HG02938 (cell line): ENCODE measurements around the gene KLHL29.

Source experiments
- ATAC-seq: cut with Tn5 transposase; IDR thresholded peaks from one replicate; pipeline ENCODE4 v1.9.1; 2021; ENCODE audit warnings: mild to moderate bottlenecking, moderate library complexity; ENCODE audit not compliant: unreplicated experiment

The KLHL29 gene

DNA sequence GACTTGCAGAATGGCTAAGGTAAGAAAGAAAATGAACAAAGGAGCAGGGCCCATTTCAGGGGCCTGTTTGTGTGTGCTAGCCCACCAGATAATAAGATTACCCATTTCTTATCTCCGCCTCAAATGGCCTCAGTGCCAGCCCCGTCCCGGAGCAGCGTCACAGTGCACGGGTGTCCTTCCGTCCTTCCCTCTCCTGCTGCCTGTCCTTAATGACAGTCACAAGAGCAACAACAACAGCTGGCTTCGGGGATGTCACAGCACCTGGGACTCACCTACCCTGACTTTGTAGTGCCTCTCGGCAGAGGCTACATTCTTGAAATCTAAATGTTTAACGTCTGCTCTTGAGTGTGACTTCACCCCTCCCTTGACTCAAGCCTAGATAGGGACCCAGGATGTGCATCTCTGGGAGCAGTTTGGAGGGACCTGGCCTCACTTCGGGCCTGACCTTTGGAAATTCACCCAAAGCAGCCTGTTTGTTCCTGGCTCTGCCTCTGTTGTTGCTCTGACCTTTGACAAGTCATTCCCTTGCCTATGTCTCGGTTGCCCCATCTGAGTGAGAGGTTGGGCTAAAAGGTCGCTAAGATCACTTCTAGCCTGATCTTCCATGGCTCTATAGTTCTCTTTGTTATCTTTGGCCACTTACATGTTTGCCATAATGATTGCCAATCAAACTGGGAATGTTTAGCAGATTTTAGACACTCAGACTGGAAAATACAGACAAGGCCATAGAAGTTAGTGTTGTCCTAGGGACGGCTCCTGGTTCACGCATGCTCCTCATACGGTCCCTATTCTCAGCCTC lies 122.5 kb downstream of the KLHL29 start:
- no peak for ATAC-seq

GRCh38 chr2:23508066-23508390 lies 123.0 kb downstream of the KLHL29 start:
- no peak for ATAC-seq

DNA sequence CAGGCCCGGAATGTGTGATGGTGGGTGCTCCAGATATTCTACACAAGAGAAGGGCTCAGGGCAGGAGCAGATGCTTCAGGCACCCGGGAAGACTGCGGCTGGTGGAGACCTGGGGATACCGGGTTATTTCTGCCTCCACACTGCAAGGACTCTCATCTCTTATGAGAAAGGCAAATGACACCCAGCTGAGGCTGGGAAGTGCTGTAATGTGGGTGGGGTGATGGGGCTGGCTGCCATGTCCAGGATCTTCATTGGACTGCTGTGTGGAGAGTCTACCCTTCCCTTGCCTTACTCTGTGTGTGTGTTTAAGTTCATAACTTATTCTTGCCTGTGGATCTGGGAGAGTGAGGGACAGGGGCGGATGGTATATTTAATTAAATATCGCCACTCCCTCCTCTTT lies 124.1 kb downstream of the KLHL29 start:
- ATAC-seq, result no peak

- ATAC-seq, result no peak
Measured at GRCh38 chr2:23509596-23510292, 124.8 kb downstream of the KLHL29 start.

- ATAC-seq, result no peak
Measured at GRCh38 chr2:23510471-23510870, 125.5 kb downstream of the KLHL29 start.

- ATAC-seq, result no peak
Measured at GRCh38 chr2:23512778-23513177, 127.8 kb downstream of the KLHL29 start.

DNA sequence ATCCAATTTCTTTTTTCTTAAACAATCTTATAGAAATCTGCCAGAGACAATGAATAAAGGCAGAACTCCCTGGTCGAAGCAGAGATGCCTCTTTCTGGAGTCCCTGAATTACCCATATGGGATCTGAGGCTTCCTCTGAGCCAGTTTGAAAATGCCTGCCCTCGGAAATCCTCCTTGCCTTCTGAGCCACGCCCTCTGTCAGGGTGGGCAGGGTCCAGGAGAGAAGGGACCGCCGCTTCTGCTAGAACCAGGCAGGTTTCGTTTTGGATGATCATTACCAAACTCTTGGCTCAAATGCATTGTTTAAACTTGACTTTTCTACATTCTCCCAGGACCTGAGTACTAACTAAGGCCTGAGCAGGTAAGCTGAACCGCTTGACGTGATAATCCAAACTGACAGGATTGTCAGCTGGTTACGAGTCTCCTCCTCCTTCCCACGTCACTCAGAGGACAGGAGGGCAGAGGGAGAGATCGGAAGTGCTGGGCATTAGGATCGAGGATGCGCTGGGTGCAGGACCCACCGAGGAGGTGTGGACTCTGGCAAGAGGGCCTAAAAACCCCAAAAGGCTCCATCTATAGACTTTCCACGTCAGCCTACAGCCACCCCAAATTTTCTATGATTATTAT lies 128.4 kb downstream of the KLHL29 start:
- ATAC-seq, result no peak

- no peak for ATAC-seq
Measured at GRCh38 chr2:23513872-23514793, 129.2 kb downstream of the KLHL29 start.

- no peak for ATAC-seq
Measured at GRCh38 chr2:23516520-23517256, 131.7 kb downstream of the KLHL29 start.

DNA sequence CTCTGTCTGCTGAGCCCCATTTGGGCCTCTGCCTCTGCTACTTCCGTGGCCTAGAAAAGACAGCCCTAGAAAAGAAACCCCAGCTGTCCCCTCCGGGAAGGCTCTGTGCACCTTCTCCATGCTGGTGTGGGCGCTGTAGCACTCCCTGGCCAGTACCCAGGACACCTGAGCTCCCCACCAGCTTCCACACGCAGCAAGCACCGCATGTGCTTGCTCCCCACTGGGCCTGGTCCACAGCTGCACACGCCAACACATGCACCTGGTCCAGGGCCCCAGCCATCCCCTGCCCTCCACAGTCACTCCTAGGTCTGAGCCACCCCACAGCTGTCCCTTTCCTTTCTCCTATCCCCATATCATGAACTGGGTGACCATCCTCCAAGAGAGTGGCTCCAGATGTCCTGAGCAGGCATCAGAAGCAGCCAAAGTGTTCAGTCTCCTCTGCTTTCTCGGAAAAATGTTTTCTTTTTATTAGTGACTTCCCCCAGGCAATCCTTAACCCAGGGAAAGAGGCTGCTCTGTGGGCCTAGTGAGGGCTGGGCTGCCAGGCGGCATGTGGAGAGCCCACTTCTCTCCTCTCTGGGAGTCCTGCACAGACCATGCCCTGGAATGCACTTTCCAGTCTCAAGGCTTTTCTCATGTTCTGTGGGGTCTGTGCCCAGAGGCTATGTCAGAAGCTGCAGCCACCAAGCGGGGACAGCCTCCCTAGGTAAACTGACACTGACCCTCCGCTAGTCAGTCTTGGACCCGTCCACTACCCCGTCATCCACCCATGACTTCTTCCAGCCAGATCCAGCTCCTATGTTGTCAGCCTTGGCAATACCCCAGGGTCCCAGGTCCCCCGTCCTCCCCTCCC lies 133.7 kb downstream of the KLHL29 start:
- ATAC-seq, result no peak

DNA sequence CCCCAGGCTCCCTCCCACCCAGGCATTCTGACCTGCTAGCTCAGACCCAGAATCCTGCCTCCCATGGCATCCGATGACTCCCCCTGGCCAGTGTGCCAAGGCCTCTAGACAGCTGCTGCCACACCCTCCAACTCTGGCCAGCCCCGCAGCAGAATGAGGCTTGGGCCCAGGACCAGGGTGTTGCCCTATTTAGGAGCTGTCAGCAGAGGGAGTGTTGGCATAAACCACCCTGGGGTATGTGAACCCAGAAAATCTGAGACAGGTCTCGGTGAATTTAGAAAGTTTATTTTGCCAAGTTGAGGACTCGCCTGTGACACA lies 134.3 kb downstream of the KLHL29 start:
- no peak for ATAC-seq

DNA sequence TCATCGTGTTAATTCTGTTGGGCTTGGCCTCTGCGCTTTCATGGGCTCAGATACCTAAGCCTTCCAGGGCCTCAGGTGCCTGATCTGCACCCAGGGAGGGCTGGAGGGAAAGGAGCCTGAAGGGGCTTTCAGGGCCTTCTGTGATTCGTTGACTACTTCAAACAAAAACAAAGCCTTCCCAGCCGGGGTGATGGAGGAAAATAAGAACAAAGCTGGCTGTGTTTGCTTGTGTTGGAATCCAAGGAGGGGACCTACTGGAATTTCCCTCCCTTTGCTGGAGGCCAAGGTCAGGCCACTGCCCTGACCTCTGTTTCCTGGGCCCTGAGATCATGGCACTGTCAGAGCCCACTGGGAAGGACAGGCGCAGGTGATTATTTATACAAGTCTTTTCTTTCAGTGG lies 135.3 kb downstream of the KLHL29 start:
- ATAC-seq, result no peak

DNA sequence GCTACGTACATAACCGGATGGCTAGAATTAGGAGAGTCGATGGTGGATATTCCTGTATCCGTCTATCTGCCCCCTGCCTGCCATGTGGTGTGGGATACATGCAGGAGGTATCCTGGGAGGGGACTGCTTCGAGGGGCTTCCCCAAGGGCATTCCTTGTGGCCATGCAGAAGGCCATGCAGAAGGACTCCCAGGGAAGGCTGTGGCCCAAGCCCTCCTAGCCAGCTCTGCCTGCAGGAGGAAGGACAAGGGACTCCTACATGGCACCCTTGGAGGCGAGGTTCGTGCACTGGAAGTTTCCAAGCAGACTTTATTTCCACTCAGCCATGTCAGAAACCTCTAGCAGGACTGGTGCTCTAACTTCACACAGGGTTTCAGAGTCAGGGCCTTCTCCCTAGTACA lies 136.1 kb downstream of the KLHL29 start:
- no peak for ATAC-seq

- ATAC-seq, result no peak
Measured at GRCh38 chr2:23522726-23523372, 137.9 kb downstream of the KLHL29 start.

- ATAC-seq, result no peak
Measured at GRCh38 chr2:23523373-23524260, 138.6 kb downstream of the KLHL29 start.

GRCh38 chr2:23524261-23524706 lies 139.3 kb downstream of the KLHL29 start:
- no peak for ATAC-seq

DNA sequence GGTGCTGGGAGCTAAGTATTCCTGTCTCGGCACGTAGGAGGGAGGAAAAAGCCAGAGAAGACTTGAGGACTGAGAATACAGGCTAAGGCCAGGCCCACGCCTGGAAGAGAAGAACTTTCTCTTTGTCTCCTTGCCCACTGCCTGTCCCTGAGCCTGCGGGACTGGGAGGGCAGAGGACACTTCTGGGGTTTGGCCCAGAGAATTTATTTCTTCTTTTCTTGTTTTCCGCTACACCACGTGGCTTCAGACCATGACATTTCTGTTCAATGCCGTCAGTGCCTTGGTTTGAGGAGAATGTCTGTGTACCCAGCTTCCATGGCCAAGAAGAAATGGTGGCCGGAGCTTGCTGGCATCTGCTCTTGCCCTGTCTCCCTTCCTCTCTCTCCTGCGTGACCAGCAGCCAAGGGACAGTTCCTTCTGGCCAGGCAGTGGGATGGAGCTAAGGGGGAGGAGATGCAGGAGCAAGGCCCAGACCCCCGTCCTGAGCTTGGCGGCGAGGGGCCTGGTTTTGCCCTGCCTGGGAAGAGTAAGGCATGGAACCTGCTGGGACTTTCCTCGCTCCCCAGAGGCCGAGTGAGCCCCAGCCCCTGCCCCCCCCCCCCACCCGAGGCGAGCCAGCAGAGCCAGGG lies 140.3 kb downstream of the KLHL29 start:
- ATAC-seq, result no peak

DNA sequence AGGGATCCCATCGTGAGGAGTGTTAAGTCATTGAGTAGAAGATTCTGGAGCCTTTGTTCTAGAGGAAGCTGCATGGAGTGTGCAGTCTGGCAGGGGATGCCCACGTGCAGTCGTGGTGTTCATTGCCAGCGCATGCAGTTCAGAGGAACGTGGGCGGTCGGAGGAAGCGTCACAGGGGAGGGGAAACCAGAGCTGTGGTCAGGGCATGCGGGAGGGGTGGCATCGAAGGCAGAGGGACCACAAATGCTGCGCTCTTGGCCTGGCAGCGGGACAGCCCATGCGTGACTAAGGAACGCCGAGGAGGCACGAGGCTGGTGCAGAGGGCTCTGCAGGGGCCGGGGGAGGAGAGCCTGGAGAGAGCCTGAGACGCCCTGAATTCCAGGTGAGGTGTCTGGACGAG lies 141.1 kb downstream of the KLHL29 start:
- ATAC-seq, result no peak
